Measurements from ENCODE around the gene PLXNB3. TPM values are rescaled to one million over a fixed set of nuclear protein-coding genes. Genes with fewer than 3 reads are reported as not detected.

Gene PLXNB3
- total RNA-seq, 1 donor from 2014 or later = 0.71 TPM

DNA sequence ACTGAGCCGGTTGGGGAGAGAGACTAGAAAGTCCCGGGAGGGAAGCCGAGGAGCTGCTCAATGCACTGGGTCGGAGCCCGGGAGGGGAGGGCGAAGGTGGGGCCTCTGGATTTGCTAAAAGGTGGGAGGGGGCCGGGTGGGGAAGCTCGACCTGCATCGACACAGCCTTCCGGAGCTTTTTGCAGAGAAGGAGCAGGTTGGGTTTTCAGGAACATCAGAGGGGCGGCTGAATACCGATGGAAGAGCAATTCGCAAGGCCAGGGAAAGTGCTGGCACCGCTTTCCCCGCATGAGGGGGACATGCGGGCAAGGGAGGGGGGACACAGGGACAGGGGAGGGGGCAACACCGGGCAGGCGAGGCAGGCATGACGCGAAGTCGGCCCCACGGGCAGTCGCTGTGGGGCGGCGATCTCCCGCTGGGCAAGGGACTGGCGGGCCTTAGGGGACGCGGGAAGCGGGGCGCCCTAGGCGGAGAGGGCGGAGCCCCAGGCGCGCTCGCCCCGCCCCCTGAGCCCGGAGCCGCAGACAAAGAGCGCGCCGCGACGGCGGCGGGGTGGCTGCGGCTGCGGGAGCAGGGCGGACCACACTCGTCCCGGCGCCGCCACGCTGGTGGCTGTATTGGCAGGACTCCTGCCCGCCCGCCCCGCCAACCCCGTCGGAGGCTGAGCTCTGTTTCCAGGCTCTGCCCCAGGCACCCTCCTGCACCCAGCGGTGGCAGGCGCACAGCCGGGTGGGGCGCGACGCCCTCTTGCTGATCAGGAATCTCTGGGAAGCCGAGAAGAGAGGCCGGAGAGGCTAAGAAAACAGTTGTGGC lies 54.7 kb downstream of the PLXNB3 start:
- peak; percentile 85 for DNase-seq (ENCODE audit: low spot score)
- Histone ChIP-seq H3K9ac (no peak overlapping the region), H3K4me2 (peak overlapping the region; percentile 75), H3K36me3 (no peaks in the 10 kb centered on the region), H4K20me1 (ENCODE audit: low read depth) (no peaks in the 10 kb centered on the region), H3K9me3 (ENCODE audit: low read depth) (no peaks in the 10 kb centered on the region), H3K27me3 (no peaks in the 10 kb centered on the region), H2AFZ (replicated peaks) (no peak overlapping the region), H3K4me1 (peaks cover 7% of the 10 kb centered on the region), H3K27ac (no peak overlapping the region), H3K79me2 (ENCODE audit: low read depth) (no peaks in the 10 kb centered on the region), H3K4me3 (peak overlapping the region; percentile 48), H3F3A (ENCODE audit: low read depth) (peaks cover 10% of the 10 kb centered on the region)
- peaks cover 7% of the 10 kb centered on the region for H3K36me3 Mint-ChIP-seq
- peaks cover 42% of the 10 kb centered on the region for H3K4me1 Mint-ChIP-seq
- no peak overlapping the region for H3K27ac Mint-ChIP-seq
- H3K4me3 Mint-ChIP-seq = peak overlapping the region; percentile 75
- peaks cover 20% of the 10 kb centered on the region for H3K9me3 Mint-ChIP-seq
- TF ChIP-seq, protein P1, sequence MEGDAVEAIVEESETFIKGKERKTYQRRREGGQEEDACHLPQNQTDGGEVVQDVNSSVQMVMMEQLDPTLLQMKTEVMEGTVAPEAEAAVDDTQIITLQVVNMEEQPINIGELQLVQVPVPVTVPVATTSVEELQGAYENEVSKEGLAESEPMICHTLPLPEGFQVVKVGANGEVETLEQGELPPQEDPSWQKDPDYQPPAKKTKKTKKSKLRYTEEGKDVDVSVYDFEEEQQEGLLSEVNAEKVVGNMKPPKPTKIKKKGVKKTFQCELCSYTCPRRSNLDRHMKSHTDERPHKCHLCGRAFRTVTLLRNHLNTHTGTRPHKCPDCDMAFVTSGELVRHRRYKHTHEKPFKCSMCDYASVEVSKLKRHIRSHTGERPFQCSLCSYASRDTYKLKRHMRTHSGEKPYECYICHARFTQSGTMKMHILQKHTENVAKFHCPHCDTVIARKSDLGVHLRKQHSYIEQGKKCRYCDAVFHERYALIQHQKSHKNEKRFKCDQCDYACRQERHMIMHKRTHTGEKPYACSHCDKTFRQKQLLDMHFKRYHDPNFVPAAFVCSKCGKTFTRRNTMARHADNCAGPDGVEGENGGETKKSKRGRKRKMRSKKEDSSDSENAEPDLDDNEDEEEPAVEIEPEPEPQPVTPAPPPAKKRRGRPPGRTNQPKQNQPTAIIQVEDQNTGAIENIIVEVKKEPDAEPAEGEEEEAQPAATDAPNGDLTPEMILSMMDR (IDR thresholded peaks at IDR 0.05) = no peak
- TF ChIP-seq EZH2 (IDR thresholded peaks at IDR 0.05) (no peak), EZH2phosphoT487 (IDR thresholded peaks at IDR 0.05) (no peak)
- H3K27me3 Mint-ChIP-seq (ENCODE audit: insufficient read depth, low read depth) = peaks cover 12% of the 10 kb centered on the region

DNA sequence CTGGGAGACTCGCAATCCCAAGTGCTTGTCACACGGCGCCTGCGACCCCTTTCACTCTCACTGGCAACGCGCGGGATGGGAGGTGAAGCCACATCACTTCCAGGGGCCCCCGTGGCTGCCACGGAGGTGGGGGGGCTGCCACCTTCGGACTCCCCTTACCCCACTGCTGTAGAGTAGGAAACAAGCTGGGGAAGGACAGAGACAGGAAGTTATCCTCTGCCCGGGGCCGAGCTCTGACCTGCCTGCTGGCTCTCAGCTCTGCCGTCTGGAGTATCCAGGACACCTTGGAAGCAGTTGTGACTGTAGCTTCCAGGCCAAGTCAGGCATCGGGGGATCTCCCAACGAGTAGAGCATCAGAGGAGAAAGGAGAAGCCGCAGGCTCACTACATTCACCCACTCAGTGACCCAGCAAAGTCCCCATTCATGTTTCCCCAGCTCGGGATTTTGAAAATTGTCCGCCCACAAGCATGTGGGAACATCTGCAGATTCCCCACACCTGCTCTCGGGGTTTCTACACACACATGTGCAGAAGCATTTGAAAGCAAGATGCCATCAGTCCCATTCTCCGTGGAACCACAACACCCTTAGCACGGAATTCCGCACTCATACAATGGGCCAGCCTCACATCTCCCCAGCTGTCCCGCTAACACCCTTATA lies 55.5 kb downstream of the PLXNB3 start:
- Histone ChIP-seq H3K9me3 (ENCODE audit: low read depth) (no peaks in the 10 kb centered on the region), H4K20me1 (ENCODE audit: low read depth) (no peaks in the 10 kb centered on the region), H3K9ac (no peak overlapping the region), H2AFZ (replicated peaks) (no peak overlapping the region), H3K27me3 (no peaks in the 10 kb centered on the region), H3F3A (ENCODE audit: low read depth) (peaks cover 10% of the 10 kb centered on the region), H3K79me2 (ENCODE audit: low read depth) (no peaks in the 10 kb centered on the region), H3K4me3 (peak overlapping the region; percentile 48), H3K27ac (no peak overlapping the region), H3K4me1 (peaks cover 7% of the 10 kb centered on the region), H3K36me3 (no peaks in the 10 kb centered on the region), H3K4me2 (peak overlapping the region; percentile 75)
- peaks cover 19% of the 10 kb centered on the region for H3K9me3 Mint-ChIP-seq
- H3K4me1 Mint-ChIP-seq = peaks cover 42% of the 10 kb centered on the region
- TF ChIP-seq, protein P1 (IDR thresholded peaks at IDR 0.05) = no peak
- TF ChIP-seq EZH2phosphoT487 (IDR thresholded peaks at IDR 0.05) (no peak), EZH2 (IDR thresholded peaks at IDR 0.05) (no peak)
- no peak for DNase-seq (ENCODE audit: low spot score)
- H3K27me3 Mint-ChIP-seq (ENCODE audit: insufficient read depth, low read depth) = peaks cover 12% of the 10 kb centered on the region
- H3K27ac Mint-ChIP-seq = no peak overlapping the region
- peak overlapping the region; percentile 75 for H3K4me3 Mint-ChIP-seq
- H3K36me3 Mint-ChIP-seq = peaks cover 7% of the 10 kb centered on the region

DNA sequence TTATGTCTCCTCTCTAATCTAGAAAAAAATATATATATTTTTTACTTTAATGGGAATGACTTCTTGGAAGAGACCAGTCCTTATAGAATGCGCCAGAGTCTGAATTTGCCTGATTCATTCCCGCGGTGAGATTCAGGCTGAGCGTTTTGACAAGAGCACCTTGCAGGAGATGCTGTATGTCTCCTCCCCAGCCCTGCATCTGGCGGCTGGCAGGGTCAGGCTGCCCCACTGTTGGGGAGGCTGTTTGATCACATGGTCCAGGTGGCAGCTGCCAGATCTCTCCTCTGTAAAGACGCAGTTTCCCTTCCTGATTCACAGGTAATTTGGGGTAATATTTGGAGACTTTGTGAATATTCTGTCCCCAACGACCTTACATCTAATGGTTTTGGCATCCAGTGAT lies 56.6 kb downstream of the PLXNB3 start:
- no peak for DNase-seq (ENCODE audit: low spot score)
- H3K4me2 ChIP-seq = no peak overlapping the region
- H3K4me1 ChIP-seq = peaks cover 7% of the 10 kb centered on the region
- H3K27ac ChIP-seq = no peak overlapping the region
- Mint-ChIP-seq H3K4me1 (peaks cover 36% of the 10 kb centered on the region), H3K27ac (no peak overlapping the region), H3K4me3 (no peak overlapping the region), H3K27me3 (ENCODE audit: insufficient read depth, low read depth) (peaks cover 11% of the 10 kb centered on the region), H3K9me3 (peaks cover 11% of the 10 kb centered on the region), H3K36me3 (no peaks in the 10 kb centered on the region)
- H3K79me2 ChIP-seq (ENCODE audit: low read depth) = no peaks in the 10 kb centered on the region
- no peaks in the 10 kb centered on the region for H4K20me1 ChIP-seq (ENCODE audit: low read depth)
- H3K36me3 ChIP-seq = no peaks in the 10 kb centered on the region
- no peak for TF ChIP-seq EZH2phosphoT487 (IDR thresholded peaks at IDR 0.05)
- TF ChIP-seq EZH2 (IDR thresholded peaks at IDR 0.05) = no peak
- TF ChIP-seq, protein P1 (IDR thresholded peaks at IDR 0.05) = no peak
- H3K9ac ChIP-seq = no peak overlapping the region
- H3K27me3 ChIP-seq = no peaks in the 10 kb centered on the region
- H3F3A ChIP-seq (ENCODE audit: low read depth) = peaks cover 10% of the 10 kb centered on the region
- H2AFZ ChIP-seq (replicated peaks) = no peak overlapping the region
- H3K9me3 ChIP-seq (ENCODE audit: low read depth) = no peaks in the 10 kb centered on the region
- no peak overlapping the region for H3K4me3 ChIP-seq
